HG03064 (cell line): Measurements from ENCODE around the gene ABCD2.
"Not testable (repeated sequence)": the region's sequence is repeated elsewhere in the genome, so short reads cannot be mapped to it uniquely, and the experiment has no call there.

Source experiments
- ATAC-seq: cut with Tn5 transposase; IDR thresholded peaks from one replicate; pipeline ENCODE4 v1.9.1; 2021; ENCODE audit warnings: low read depth; ENCODE audit not compliant: unreplicated experiment

Gene ABCD2

GRCh38 chr12:39613525-39613924, 6.1 kb downstream of the ABCD2 start:
- ATAC-seq: no peak

- no peak for ATAC-seq
Measured at GRCh38 chr12:39612250-39612649, 7.4 kb downstream of the ABCD2 start.

- ATAC-seq: no peak
Measured at GRCh38 chr12:39611818-39612217, 7.8 kb downstream of the ABCD2 start.

GRCh38 chr12:39610436-39611025, 9.1 kb downstream of the ABCD2 start:
- no peak for ATAC-seq

GRCh38 chr12:39606712-39607423, 12.7 kb downstream of the ABCD2 start:
- ATAC-seq: no peak

GRCh38 chr12:39605996-39606395, 13.6 kb downstream of the ABCD2 start:
- ATAC-seq: no peak

GRCh38 chr12:39605501-39605900, 14.1 kb downstream of the ABCD2 start:
- no peak for ATAC-seq

GRCh38 chr12:39603065-39603464, 16.5 kb downstream of the ABCD2 start:
- no peak for ATAC-seq

GRCh38 chr12:39601951-39602350, 17.7 kb downstream of the ABCD2 start:
- ATAC-seq: not testable (repeated sequence)

GRCh38 chr12:39595928-39596327, 23.7 kb downstream of the ABCD2 start:
- ATAC-seq: no peak

- ATAC-seq: no peak
Measured at GRCh38 chr12:39592295-39592694, 27.3 kb downstream of the ABCD2 start.

- ATAC-seq: no peak
Measured at GRCh38 chr12:39588348-39588747, 31.3 kb downstream of the ABCD2 start.

GRCh38 chr12:39587225-39587624, 32.4 kb downstream of the ABCD2 start:
- ATAC-seq: no peak

- ATAC-seq: no peak
Measured at GRCh38 chr12:39586816-39587215, 32.8 kb downstream of the ABCD2 start.

GRCh38 chr12:39581592-39581991, 38.0 kb downstream of the ABCD2 start:
- no peak for ATAC-seq

- ATAC-seq: no peak
Measured at GRCh38 chr12:39575498-39575875, 44.1 kb downstream of the ABCD2 start.

GRCh38 chr12:39574785-39575497, 44.7 kb downstream of the ABCD2 start:
- no peak for ATAC-seq

- ATAC-seq: no peak
Measured at GRCh38 chr12:39574378-39574777, 45.2 kb downstream of the ABCD2 start.

GRCh38 chr12:39573971-39574370, 45.6 kb downstream of the ABCD2 start:
- no peak for ATAC-seq

GRCh38 chr12:39572551-39572950, 47.1 kb downstream of the ABCD2 start:
- no peak for ATAC-seq

- no peak for ATAC-seq
Measured at GRCh38 chr12:39571351-39571750, 48.3 kb downstream of the ABCD2 start.

GRCh38 chr12:39553476-39553875, 66.1 kb downstream of the ABCD2 start:
- no peak for ATAC-seq
